Astrocyte (in vitro differentiated cells and primary cell): ENCODE measurements around the gene GLIPR2. TPM values are rescaled to one million over a fixed set of nuclear protein-coding genes. Genes with fewer than 3 reads are reported as not detected.
A peak's percentile ranks its signal among the peaks of the same experiment; 100 is the strongest.

ENCODE experiments used
- DNase-seq: peaks from one replicate; pipeline ENCODE4 v3.0.0-alpha.2; 2010; ENCODE audit warnings: low read depth
- FAIRE-seq: peaks from 2 replicates; lab custom pipeline; 2011; peaks lifted over from hg19 to GRCh38; lab: Jason Lieb, UNC
- H2AFZ ChIP-seq: 2 replicates; pipeline ENCODE4 v1.6.0; 2012; ENCODE audit warnings: low read depth, low read length, inconsistent platforms
- H3K27ac ChIP-seq: 2 replicates; pipeline ENCODE4 v1.5.1; 2011; ENCODE audit warnings: low read depth, low read length, inconsistent platforms
- H3K27me3 ChIP-seq: 2 replicates; pipeline ENCODE4 v1.6.0; 2011; ENCODE audit warnings: low read length, inconsistent platforms; ENCODE audit not compliant: insufficient read depth
- H3K36me3 ChIP-seq: 2 replicates; pipeline ENCODE4 v1.5.1; 2011; ENCODE audit warnings: low read length, inconsistent platforms; ENCODE audit not compliant: insufficient read depth
- H3K4me1 ChIP-seq: 2 replicates; pipeline ENCODE4 v1.5.1; 2011; ENCODE audit warnings: low read length, inconsistent platforms; ENCODE audit not compliant: insufficient read depth
- H3K4me2 ChIP-seq: 2 replicates; pipeline ENCODE4 v1.6.0; 2012; ENCODE audit warnings: low read length, inconsistent platforms
- H3K4me3 ChIP-seq: 2 replicates; pipeline ENCODE4 v1.5.1; 2011; ENCODE audit warnings: low read depth, mild to moderate bottlenecking, low read length, inconsistent platforms; ENCODE audit not compliant: insufficient read depth
- H3K79me2 ChIP-seq: 2 replicates; pipeline ENCODE4 v1.6.0; 2012; ENCODE audit warnings: mild to moderate bottlenecking, low read length, inconsistent platforms; ENCODE audit not compliant: insufficient read depth
- H3K9ac ChIP-seq: 2 replicates; pipeline ENCODE4 v1.6.0; 2012; ENCODE audit warnings: mild to moderate bottlenecking, low read length, inconsistent platforms
- H3K9me3 ChIP-seq: 2 replicates; pipeline ENCODE4 v1.5.1; 2012; ENCODE audit warnings: low read depth, mild to moderate bottlenecking, low read length, inconsistent platforms; ENCODE audit not compliant: insufficient read depth
- H4K20me1 ChIP-seq: 2 replicates; pipeline ENCODE4 v1.6.0; 2012; ENCODE audit warnings: low read length, inconsistent platforms; ENCODE audit not compliant: insufficient read depth
- H3K27ac Mint-ChIP-seq: one replicate; pipeline ENCODE4 v1.8.0; 2021; ENCODE audit warnings: mild to moderate bottlenecking, mixed read lengths; ENCODE audit not compliant: unreplicated experiment
- H3K27me3 Mint-ChIP-seq: one replicate; pipeline ENCODE4 v1.8.0; 2021; ENCODE audit warnings: low read depth, mixed read lengths; ENCODE audit not compliant: unreplicated experiment
- H3K36me3 Mint-ChIP-seq: one replicate; pipeline ENCODE4 v1.8.0; 2021; ENCODE audit warnings: low read depth, mixed read lengths; ENCODE audit not compliant: unreplicated experiment
- H3K4me1 Mint-ChIP-seq: one replicate; pipeline ENCODE4 v1.8.0; 2021; ENCODE audit warnings: low read depth, mixed read lengths; ENCODE audit not compliant: unreplicated experiment
- H3K4me3 Mint-ChIP-seq: one replicate; pipeline ENCODE4 v1.8.0; 2021; ENCODE audit warnings: mild to moderate bottlenecking, moderate library complexity, mixed read lengths; ENCODE audit not compliant: unreplicated experiment
- H3K9me3 Mint-ChIP-seq: one replicate; pipeline ENCODE4 v1.8.0; 2021; ENCODE audit warnings: mild to moderate bottlenecking, mixed read lengths; ENCODE audit not compliant: unreplicated experiment
- EZH2 ChIP-seq: IDR thresholded peaks from 2 replicates; pipeline ENCODE4 v1.6.1; 2012; ENCODE audit warnings: mild to moderate bottlenecking, low read length, inconsistent platforms; ENCODE audit not compliant: insufficient read depth
- total RNA-seq: library from RNA; stranded (reverse); gene quantifications from 2 replicates; pipeline ENCODE4 v1.2.1, GENCODE V29; 2021
- TF ChIP-seq, protein P1 (sequence below): IDR thresholded peaks from 2 replicates; pipeline ENCODE4 v1.5.1; 2011; ENCODE audit warnings: low read depth, mild to moderate bottlenecking, inconsistent platforms, low read length, moderate library complexity; ENCODE audit not compliant: insufficient read depth

Gene GLIPR2
- total RNA-seq, 1 donor from 2014 or later = 150 TPM

DNA sequence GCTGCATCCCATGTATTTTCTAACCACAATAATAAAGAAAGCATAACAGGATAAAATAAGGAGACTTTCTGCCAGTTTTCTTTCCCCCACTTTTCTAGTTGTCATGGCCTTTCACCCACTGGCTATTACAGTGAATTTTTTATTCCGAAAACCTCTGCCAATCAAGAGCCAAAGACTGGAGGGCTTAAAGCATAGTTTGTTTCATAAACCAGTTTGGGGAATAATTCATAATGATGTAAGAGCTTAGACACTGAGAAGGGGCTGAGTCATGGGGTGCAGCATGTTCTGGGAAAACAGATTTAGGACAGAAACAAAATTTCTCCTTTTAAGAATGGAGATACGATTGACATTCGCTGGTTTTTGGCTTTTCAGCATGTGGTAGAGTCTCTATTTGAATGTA lies 4.4 kb upstream of the GLIPR2 start:
- Mint-ChIP-seq H3K27ac (no peak overlapping the region), H3K9me3 (peaks cover 3% of the 10 kb centered on the region), H3K4me3 (no peak overlapping the region), H3K4me1 (peaks cover 7% of the 10 kb centered on the region), H3K27me3 (no peaks in the 10 kb centered on the region), H3K36me3 (peaks cover under 1% of the 10 kb centered on the region)
- H3K36me3 ChIP-seq = no peaks in the 10 kb centered on the region
- H3K9ac ChIP-seq = no peak overlapping the region
- H3K27ac ChIP-seq = no peak overlapping the region
- no peak overlapping the region for H3K4me3 ChIP-seq
- peaks cover 3% of the 10 kb centered on the region for H3K79me2 ChIP-seq
- peak; percentile 45 for DNase-seq
- TF ChIP-seq, protein P1, sequence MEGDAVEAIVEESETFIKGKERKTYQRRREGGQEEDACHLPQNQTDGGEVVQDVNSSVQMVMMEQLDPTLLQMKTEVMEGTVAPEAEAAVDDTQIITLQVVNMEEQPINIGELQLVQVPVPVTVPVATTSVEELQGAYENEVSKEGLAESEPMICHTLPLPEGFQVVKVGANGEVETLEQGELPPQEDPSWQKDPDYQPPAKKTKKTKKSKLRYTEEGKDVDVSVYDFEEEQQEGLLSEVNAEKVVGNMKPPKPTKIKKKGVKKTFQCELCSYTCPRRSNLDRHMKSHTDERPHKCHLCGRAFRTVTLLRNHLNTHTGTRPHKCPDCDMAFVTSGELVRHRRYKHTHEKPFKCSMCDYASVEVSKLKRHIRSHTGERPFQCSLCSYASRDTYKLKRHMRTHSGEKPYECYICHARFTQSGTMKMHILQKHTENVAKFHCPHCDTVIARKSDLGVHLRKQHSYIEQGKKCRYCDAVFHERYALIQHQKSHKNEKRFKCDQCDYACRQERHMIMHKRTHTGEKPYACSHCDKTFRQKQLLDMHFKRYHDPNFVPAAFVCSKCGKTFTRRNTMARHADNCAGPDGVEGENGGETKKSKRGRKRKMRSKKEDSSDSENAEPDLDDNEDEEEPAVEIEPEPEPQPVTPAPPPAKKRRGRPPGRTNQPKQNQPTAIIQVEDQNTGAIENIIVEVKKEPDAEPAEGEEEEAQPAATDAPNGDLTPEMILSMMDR = no peak
- TF ChIP-seq EZH2 = no peak
- no peak for FAIRE-seq
- H3K4me1 ChIP-seq = peaks cover 10% of the 10 kb centered on the region
- no peak overlapping the region for H2AFZ ChIP-seq
- no peaks in the 10 kb centered on the region for H3K27me3 ChIP-seq
- H3K4me2 ChIP-seq = no peak overlapping the region
- H3K9me3 ChIP-seq = no peaks in the 10 kb centered on the region
- peaks cover 2% of the 10 kb centered on the region for H4K20me1 ChIP-seq

DNA sequence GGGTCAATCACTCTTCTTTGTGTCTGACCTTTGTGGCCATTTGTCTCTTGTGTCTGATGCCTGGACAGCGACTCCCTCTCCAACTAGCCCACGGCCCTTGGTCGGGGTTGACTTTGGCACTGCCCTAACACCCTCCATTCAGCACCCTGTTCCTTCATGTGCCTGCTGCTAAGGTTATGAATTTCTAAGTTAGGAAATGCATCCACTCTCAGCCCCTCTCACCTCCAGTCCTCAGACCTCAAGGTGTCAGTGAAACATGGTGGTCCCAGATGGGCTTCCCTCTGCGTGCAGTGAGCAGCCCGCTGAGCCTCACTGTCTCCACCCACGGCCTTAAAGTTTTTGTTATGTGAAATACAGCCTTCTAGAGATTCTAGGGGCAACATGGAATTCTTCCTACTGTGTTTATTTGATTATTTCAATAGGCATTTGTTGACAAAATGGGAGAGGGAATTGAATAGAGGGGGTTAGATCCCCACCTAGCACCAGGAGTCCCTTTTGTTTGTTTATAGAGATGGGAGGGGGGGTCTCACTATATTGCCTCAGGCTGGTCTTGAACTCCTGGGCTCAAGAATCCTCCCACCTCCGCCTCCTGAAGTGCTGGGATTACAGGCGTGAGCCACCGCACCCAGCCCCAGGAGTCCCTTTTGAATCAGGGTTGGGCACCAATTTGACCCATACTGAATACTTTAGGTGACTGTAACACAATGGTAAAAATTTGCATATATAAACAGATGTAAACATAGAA lies 1.6 kb upstream of the GLIPR2 start:
- Mint-ChIP-seq H3K4me3 (peak overlapping the region; percentile 50), H3K4me1 (peaks cover 25% of the 10 kb centered on the region), H3K36me3 (peaks cover 4% of the 10 kb centered on the region), H3K27me3 (no peaks in the 10 kb centered on the region), H3K27ac (no peak overlapping the region), H3K9me3 (peaks cover 5% of the 10 kb centered on the region)
- H3K9ac ChIP-seq = no peak overlapping the region
- no peaks in the 10 kb centered on the region for H3K9me3 ChIP-seq
- H3K79me2 ChIP-seq = peaks cover 30% of the 10 kb centered on the region
- H3K27me3 ChIP-seq = no peaks in the 10 kb centered on the region
- no peak overlapping the region for H3K27ac ChIP-seq
- TF ChIP-seq, protein P1 = no peak
- TF ChIP-seq EZH2 = no peak
- H3K36me3 ChIP-seq = no peaks in the 10 kb centered on the region
- peaks cover 31% of the 10 kb centered on the region for H4K20me1 ChIP-seq
- no peak overlapping the region for H2AFZ ChIP-seq
- H3K4me2 ChIP-seq = no peak overlapping the region
- no peak overlapping the region for H3K4me3 ChIP-seq
- FAIRE-seq (no peak), DNase-seq (no peak)
- H3K4me1 ChIP-seq = peaks cover 19% of the 10 kb centered on the region

DNA sequence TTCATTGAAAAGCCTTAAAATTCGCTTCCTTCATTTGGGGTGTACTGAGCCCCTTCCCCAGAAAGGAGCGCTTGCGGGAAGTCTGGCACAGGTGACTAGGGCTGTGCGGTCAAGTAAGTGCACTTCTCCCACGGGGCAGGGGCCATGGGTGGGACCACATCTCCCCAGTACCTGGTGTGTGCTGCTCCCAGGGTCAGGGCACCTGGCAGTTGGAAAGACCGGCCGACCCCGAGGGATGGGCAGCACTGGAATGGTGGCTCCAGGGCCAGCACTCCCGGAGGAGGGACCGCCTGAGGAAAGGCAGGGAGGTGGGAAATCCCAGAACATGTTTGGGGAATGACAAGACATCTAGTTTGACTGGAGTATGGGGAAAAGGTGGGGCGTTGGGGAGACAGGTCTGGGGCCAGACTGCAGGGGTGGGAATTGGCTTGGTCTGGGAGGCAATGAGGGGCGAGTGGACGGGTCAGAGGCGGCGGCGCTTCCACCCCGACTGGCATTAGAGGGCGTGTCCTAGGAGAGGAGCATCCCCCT lies 727 bp upstream of the GLIPR2 start:
- H3K4me1 ChIP-seq = peaks cover 20% of the 10 kb centered on the region
- Mint-ChIP-seq H3K36me3 (peaks cover 6% of the 10 kb centered on the region), H3K4me3 (peak overlapping the region; percentile 83), H3K9me3 (peaks cover 5% of the 10 kb centered on the region), H3K27me3 (no peaks in the 10 kb centered on the region), H3K4me1 (peaks cover 33% of the 10 kb centered on the region), H3K27ac (no peak overlapping the region)
- H3K4me3 ChIP-seq = peak overlapping the region; percentile 83
- peaks cover 39% of the 10 kb centered on the region for H3K79me2 ChIP-seq
- no peak for TF ChIP-seq EZH2
- TF ChIP-seq, protein P1 = no peak
- H4K20me1 ChIP-seq = peaks cover 40% of the 10 kb centered on the region
- H3K27ac ChIP-seq = no peak overlapping the region
- no peaks in the 10 kb centered on the region for H3K27me3 ChIP-seq
- FAIRE-seq (no peak), DNase-seq (no peak)
- peak overlapping the region; percentile 84 for H3K9ac ChIP-seq
- no peaks in the 10 kb centered on the region for H3K36me3 ChIP-seq
- H2AFZ ChIP-seq = peak overlapping the region; percentile 81
- peak overlapping the region; percentile 99 for H3K4me2 ChIP-seq
- no peaks in the 10 kb centered on the region for H3K9me3 ChIP-seq
